K562 (cell line): ENCODE results near the gene EVC. TPM values are rescaled to one million over a fixed set of nuclear protein-coding genes. Genes with fewer than 3 reads are reported as not detected.

ENCODE experiments used
- ATAC-seq: fragments of 200-7000 bp; cut with Tn5 transposase; 3 replicates; pipeline ENCODE4 v1.9.1; 2020; ENCODE audit warnings: moderate library complexity
- BruUV-seq: library from RNA; stranded (reverse); fragments of 400-500 nt; replicated peaks from 2 replicates; lab custom pipeline; 2021; lab: Mats Ljungman, UMichigan
- CTCF ChIA-PET: fragments of 300-600 bp; formaldehyde crosslinking; extraction: SDS; loops from one replicate; lab custom pipeline; 2021; ENCODE audit warnings: low intra/inter-chr PET ratio; lab: Yijun Ruan, JAX
- POLR2A ChIA-PET: fragments of 300-600, 350-650 bp; sonication (Branson Sonifier 250); formaldehyde crosslinking; extraction: SDS; loops from one replicate; lab custom pipeline; 2021; ENCODE audit warnings: antibody characterized with exemption, inconsistent platforms; lab: Yijun Ruan, JAX
- DNase-seq, 4 experiments: peaks; one replicate each; pipeline versions ENCODE4 v3.0.0 to v3.0.0-alpha.2; 2011 to 2018; ENCODE audit warnings: low spot score in 3 of 4, mixed read lengths in 3 of 4; ENCODE audit errors: extremely low read depth in 1 of 4
- FAIRE-seq: peaks from 2 replicates; lab custom pipeline; 2011; peaks lifted over from hg19 to GRCh38; lab: Jason Lieb, UNC
- H2AFZ ChIP-seq: 2 replicates; pipeline ENCODE4 v1.6.0; 2011; ENCODE audit warnings: low read depth, low read length, control low read depth, inconsistent platforms
- H3K27ac ChIP-seq: fragments of 200-600 bp; 3 replicates; pipeline ENCODE4 v1.8.0; 2011; ENCODE audit warnings: low read depth, mild to moderate bottlenecking, control low read depth, inconsistent platforms, low read length, moderate library complexity, mixed read lengths; ENCODE audit errors: extremely low read depth
- H3K27me3 ChIP-seq, 2 experiments: fragments of 300-600 bp in 1 of 2; 2 replicates in 1 of 2; 3 replicates in 1 of 2; pipeline versions ENCODE4 v1.6.0 to v1.8.0; 2011; ENCODE audit warnings: inconsistent platforms in 2 of 2, low read length in 2 of 2, mild to moderate bottlenecking in 1 of 2, mixed read lengths in 1 of 2, moderate library complexity in 1 of 2; ENCODE audit not compliant: control insufficient read depth in 2 of 2, insufficient read depth in 2 of 2
- H3K36me3 ChIP-seq: fragments of 300-600 bp; 3 replicates; pipeline ENCODE4 v1.8.0; 2011; ENCODE audit warnings: mild to moderate bottlenecking, low read length, inconsistent platforms; ENCODE audit not compliant: control insufficient read depth, insufficient read depth
- H3K4me1 ChIP-seq, 2 experiments: fragments of 200-600 bp in 1 of 2; replicated peaks in 1 of 2; 2 replicates in 1 of 2; 3 replicates in 1 of 2; pipeline versions ENCODE4 v1.5.1 to v1.8.0; 2011; ENCODE audit warnings: inconsistent platforms in 2 of 2, low read length in 2 of 2, mild to moderate bottlenecking in 1 of 2, mixed read lengths in 1 of 2, moderate library complexity in 1 of 2; ENCODE audit not compliant: control insufficient read depth in 2 of 2, insufficient read depth in 2 of 2
- H3K4me2 ChIP-seq: 2 replicates; pipeline ENCODE4 v1.6.1; 2011; ENCODE audit warnings: low read length, control low read depth, inconsistent platforms, mixed read lengths; ENCODE audit not compliant: insufficient read depth
- H3K4me3 ChIP-seq: fragments of 200-600 bp; sonication (generic), shearing (Covaris generic); 2 replicates; pipeline ENCODE4 v1.5.1; 2016; ENCODE audit warnings: control low read depth, inconsistent platforms
- H3K79me2 ChIP-seq: fragments of 200-600 bp; 3 replicates; pipeline ENCODE4 v1.8.0; 2011; ENCODE audit warnings: low read length, inconsistent platforms; ENCODE audit not compliant: control insufficient read depth, insufficient read depth
- H3K9ac ChIP-seq, 2 experiments: 2 replicates each; pipeline versions ENCODE4 v1.6.0 to v1.6.1; 2011; ENCODE audit warnings: low read depth in 2 of 2, low read length in 2 of 2, control low read depth in 1 of 2, inconsistent platforms in 1 of 2, mild to moderate bottlenecking in 1 of 2, mixed read lengths in 1 of 2; ENCODE audit not compliant: insufficient read depth in 1 of 2
- H3K9me1 ChIP-seq: one replicate; pipeline ENCODE4 v1.6.0; 2011; ENCODE audit warnings: inconsistent platforms, mild to moderate bottlenecking, low read length, moderate library complexity; ENCODE audit not compliant: control insufficient read depth, insufficient read depth
- H3K9me3 ChIP-seq: replicated peaks from 2 replicates; pipeline ENCODE4 v1.5.1; 2011; ENCODE audit warnings: low read depth, low read length, inconsistent platforms; ENCODE audit not compliant: control insufficient read depth, insufficient read depth
- H4K20me1 ChIP-seq: replicated peaks from 2 replicates; pipeline ENCODE4 v1.6.1; 2011; ENCODE audit warnings: low read length, inconsistent platforms, mixed read lengths; ENCODE audit not compliant: control insufficient read depth, insufficient read depth
- E4F1 ChIP-seq: fragments of 250-450 bp; sonication (Bioruptor Pico); IDR thresholded peaks from 2 replicates; pipeline ENCODE4 v1.5.0; 2021; ENCODE audit warnings: mild to moderate bottlenecking, borderline replicate concordance
- ZNF23 ChIP-seq: fragments of 250-450 bp; sonication (Bioruptor Pico); IDR thresholded peaks from 2 replicates; pipeline ENCODE4 v1.4.0; 2020; ENCODE audit warnings: mild to moderate bottlenecking
- WGBS: fragments of 100-300 bp; shearing (Covaris generic); methylation state at CpG from one replicate; pipeline ENCODE4 v1.1.6; 2016; ENCODE audit warnings: low coverage, mixed read lengths; ENCODE audit not compliant: insufficient coverage; ENCODE audit errors: missing lambda C conversion rate; 5-methylcytosine and 5-hydroxymethylcytosine counted together
- in situ Hi-C: fragments of 300-500 bp; cut with MboI; formaldehyde crosslinking; loops from 4 replicates; pipeline ENCODE4 v1.15.0; 2018; ENCODE audit warnings: inconsistent platforms, mixed read lengths
- intact Hi-C: fragments of 100-400 bp; cut with micrococcal nuclease; formaldehyde crosslinking; loops from 2 replicates; pipeline ENCODE4 v1.14.2; 2022
- polyA plus RNA-seq, 8 experiments: library from polyadenylated mRNA; depleted of rRNA in 4 of 8; stranded (reverse) in 5 of 8; unstranded in 3 of 8; fragments of >200 nt; fragmentation: Nextera tagmentation in 2 of 8; fragmentation: Illumina TruSeq in 1 of 8; extraction: Ambion mirVana in 2 of 8; extraction: Trizol in 1 of 8; gene quantifications; 2 replicates each; pipeline versions ENCODE4 v1.2.1 to v1.2.3, GENCODE V29; 2011 to 2014; ENCODE audit warnings: inconsistent platforms in 1 of 8, missing spikeins in 1 of 8
- total RNA-seq, 7 experiments: library from RNA; depleted of rRNA in 6 of 7; stranded (reverse); fragments of >200 nt in 6 of 7; fragmentation: Illumina TruSeq in 2 of 7; extraction: Trizol in 2 of 7; gene quantifications; 2 replicates each; pipeline versions ENCODE4 v1.2.1 to v1.2.3, GENCODE V29; 2011 to 2021; ENCODE audit warnings: low replicate concordance in 1 of 7

The EVC gene
- total and polyA plus RNA-seq, 9 of the 15 experiments (the other 6 are each of a cell fraction or from before 2014, with no cell fraction given), result 0.03 to 3.2 (median 1.1) TPM

- TF ChIP-seq E4F1, result no peak
These were observed 34.2 kb upstream of the EVC start (continued) for GRCh38 chr4:5676763-5677162.

- ATAC-seq (no peak), FAIRE-seq (no peak), DNase-seq (no peak)
- Histone ChIP-seq H2AFZ (no peak overlapping the region), H3K9me1 (no peaks in the 10 kb centered on the region), H3K36me3 (no peaks in the 10 kb centered on the region), H3K27ac (no peak overlapping the region), H3K4me1 (peaks cover 0 to 4% of the 10 kb centered on the region in 2 experiments; a peak in 2 of 5 replicates), H3K4me2 (no peak overlapping the region), H3K4me3 (no peak overlapping the region), H4K20me1 (no peaks in the 10 kb centered on the region), H3K9ac (no peak overlapping the region), H3K27me3 (peaks cover 0 to 13% of the 10 kb centered on the region in 2 experiments; a peak in 1 of 5 replicates), H3K9me3 (no peaks in the 10 kb centered on the region), H3K79me2 (no peaks in the 10 kb centered on the region)
- WGBS, result 21% methylated on average over 6 of the region's 10 CpGs
- CTCF ChIA-PET, result no interaction called here
- in situ Hi-C loops, result no loop called here
- POLR2A ChIA-PET, result no interaction called here
- intact Hi-C loops, result no loop called here
- TF ChIP-seq ZNF23 (CRISPR knock-in tag), result no peak
- BruUV-seq, result no TSS peak
These were observed 32.0 kb upstream of the EVC start for GRCh38 chr4:5678977-5679376.
